Measurements from ENCODE around the gene TNRC18. TPM values are rescaled to one million over a fixed set of nuclear protein-coding genes. Genes with fewer than 3 reads are reported as not detected.

TNRC18 gene
- total and polyA plus RNA-seq, 4 donors, result 2.3 to 37.1 (median 20.4) TPM

GRCh38 chr7:5439572-5440496, 16.2 kb upstream of the TNRC18 start:
- Histone ChIP-seq H3K27me3 (ENCODE audit: control insufficient read depth in 4 of 4, insufficient read depth in 4 of 4, low read length in 3 of 4) (no peaks in the 10 kb centered on the region), H3K4me3 (ENCODE audit: low read depth in 1 of 3, low read length in 3 of 3) (no peak overlapping the region), H3K4me1 (ENCODE audit: control insufficient read depth in 4 of 4, insufficient read depth in 4 of 4, low read length in 3 of 4) (no peaks in the 10 kb centered on the region), H3K9me3 (ENCODE audit: control insufficient read depth in 4 of 4, low read length in 3 of 4) (no peaks in the 10 kb centered on the region), H3K27ac (ENCODE audit: low read depth in 1 of 2, low read length in 2 of 2) (no peak overlapping the region), H3K36me3 (ENCODE audit: control insufficient read depth in 4 of 4, insufficient read depth in 3 of 4, low read depth in 1 of 4, low read length in 3 of 4) (no peaks in the 10 kb centered on the region), H3K9ac (ENCODE audit: low read depth in 1 of 2, low read length in 2 of 2) (no peak overlapping the region)
- no peak for DNase-seq (ENCODE audit: low spot score)
- no peak for TF ChIP-seq RXRA (IDR thresholded peaks at IDR 0.05)
- 87% methylated on average over 24 of the region's 24 CpGs for WGBS

GRCh38 chr7:5439209-5439571, 15.6 kb upstream of the TNRC18 start:
- Histone ChIP-seq H3K9me3 (ENCODE audit: control insufficient read depth in 4 of 4, low read length in 3 of 4) (no peaks in the 10 kb centered on the region), H3K4me1 (ENCODE audit: control insufficient read depth in 4 of 4, insufficient read depth in 4 of 4, low read length in 3 of 4) (no peaks in the 10 kb centered on the region), H3K4me3 (ENCODE audit: low read depth in 1 of 3, low read length in 3 of 3) (no peak overlapping the region), H3K9ac (ENCODE audit: low read depth in 1 of 2, low read length in 2 of 2) (no peak overlapping the region), H3K27ac (ENCODE audit: low read depth in 1 of 2, low read length in 2 of 2) (no peak overlapping the region), H3K27me3 (ENCODE audit: control insufficient read depth in 4 of 4, insufficient read depth in 4 of 4, low read length in 3 of 4) (no peaks in the 10 kb centered on the region), H3K36me3 (ENCODE audit: control insufficient read depth in 4 of 4, insufficient read depth in 3 of 4, low read depth in 1 of 4, low read length in 3 of 4) (no peaks in the 10 kb centered on the region)
- 94% methylated on average over 3 of the region's 3 CpGs for WGBS
- TF ChIP-seq ATF3 (IDR thresholded peaks at IDR 0.05) (no peak), CTCF (IDR thresholded peaks at IDR 0.05; ENCODE audit: low read depth, low read length, missing input control) (no peak)
- DNase-seq (ENCODE audit: low spot score), result no peak

GRCh38 chr7:5437987-5438386, 14.4 kb upstream of the TNRC18 start:
- peaks cover 0 to 2% (median 0%) of the 10 kb centered on the region in 4 donors for H3K9me3 ChIP-seq (ENCODE audit: control insufficient read depth in 4 of 4, low read length in 3 of 4)
- TF ChIP-seq MAX (IDR thresholded peaks at IDR 0.05), result no peak
- TF ChIP-seq TAF1 (conservative IDR thresholded peaks at IDR 0.05), result no peak
- TF ChIP-seq FOXA2 (IDR thresholded peaks at IDR 0.05), result no peak
- no peak for TF ChIP-seq FOXA1 (IDR thresholded peaks at IDR 0.05)
- TF ChIP-seq ZBTB33 (IDR thresholded peaks at IDR 0.05), result no peak
- no peak for TF ChIP-seq HNF4G (IDR thresholded peaks at IDR 0.05)
- TF ChIP-seq YY1 (IDR thresholded peaks at IDR 0.05), result no peak
- no peak for TF ChIP-seq GABPA (IDR thresholded peaks at IDR 0.05 in 1 of 2, conservative IDR thresholded peaks at IDR 0.05 in 1 of 2)
- no peak for TF ChIP-seq CTCF (IDR thresholded peaks at IDR 0.05; ENCODE audit: low read depth, low read length, missing input control)
- TF ChIP-seq EGR1 (IDR thresholded peaks at IDR 0.05; ENCODE audit: low read depth in 2 of 2), result no peak
- no peak for TF ChIP-seq REST (IDR thresholded peaks at IDR 0.05)
- no peak for TF ChIP-seq ATF3 (IDR thresholded peaks at IDR 0.05)
- no peak for TF ChIP-seq RAD21 (IDR thresholded peaks at IDR 0.05)
- no peak for TF ChIP-seq JUND (IDR thresholded peaks at IDR 0.05)
- TF ChIP-seq RXRA (IDR thresholded peaks at IDR 0.05), result no peak
- TF ChIP-seq SP1 (IDR thresholded peaks at IDR 0.05), result no peak

More at GRCh38 chr7:5437987-5438386, 14.4 kb upstream of the TNRC18 start:
- no peak overlapping the region for H3K4me3 ChIP-seq (ENCODE audit: low read depth in 1 of 3, low read length in 3 of 3)
- no peaks in the 10 kb centered on the region for H3K27me3 ChIP-seq (ENCODE audit: control insufficient read depth in 4 of 4, insufficient read depth in 4 of 4, low read length in 3 of 4)
- 86% methylated on average over 5 of the region's 5 CpGs for WGBS
- no peak overlapping the region for H3K27ac ChIP-seq (ENCODE audit: low read depth in 1 of 2, low read length in 2 of 2)
- no peak overlapping the region for H3K9ac ChIP-seq (ENCODE audit: low read depth in 1 of 2, low read length in 2 of 2)
- DNase-seq (ENCODE audit: low spot score), result no peak
- H3K36me3 ChIP-seq (ENCODE audit: control insufficient read depth in 4 of 4, insufficient read depth in 3 of 4, low read depth in 1 of 4, low read length in 3 of 4), result no peaks in the 10 kb centered on the region
- peaks cover 0 to 5% (median 0%) of the 10 kb centered on the region in 4 donors for H3K4me1 ChIP-seq (ENCODE audit: control insufficient read depth in 4 of 4, insufficient read depth in 4 of 4, low read length in 3 of 4)

All from liver (tissue), 9 donors.